Hypothalamus (tissue), 51 donors: ENCODE results near the gene ECEL1.
"Not testable (repeated sequence)": the region's sequence is repeated elsewhere in the genome, so short reads cannot be mapped to it uniquely, and the experiment has no call there.

Experiments
- DNase-seq, 51 donors: peaks; one replicate each; lab custom pipeline; 2025; lab: John Stamatoyannopoulos, UW

The ECEL1 gene

GRCh38 chr2:232487385-232488096 is at the start of gene ECEL1:
Gene ECEL1 (minus strand): TSS chr2:232487834. CDS start chr2:232486653, 1,181 bp downstream.
- DNase-seq: no peak

- DNase-seq: no peak
Measured at GRCh38 chr2:232537079-232537478, 49.4 kb upstream of the ECEL1 start.

DNA sequence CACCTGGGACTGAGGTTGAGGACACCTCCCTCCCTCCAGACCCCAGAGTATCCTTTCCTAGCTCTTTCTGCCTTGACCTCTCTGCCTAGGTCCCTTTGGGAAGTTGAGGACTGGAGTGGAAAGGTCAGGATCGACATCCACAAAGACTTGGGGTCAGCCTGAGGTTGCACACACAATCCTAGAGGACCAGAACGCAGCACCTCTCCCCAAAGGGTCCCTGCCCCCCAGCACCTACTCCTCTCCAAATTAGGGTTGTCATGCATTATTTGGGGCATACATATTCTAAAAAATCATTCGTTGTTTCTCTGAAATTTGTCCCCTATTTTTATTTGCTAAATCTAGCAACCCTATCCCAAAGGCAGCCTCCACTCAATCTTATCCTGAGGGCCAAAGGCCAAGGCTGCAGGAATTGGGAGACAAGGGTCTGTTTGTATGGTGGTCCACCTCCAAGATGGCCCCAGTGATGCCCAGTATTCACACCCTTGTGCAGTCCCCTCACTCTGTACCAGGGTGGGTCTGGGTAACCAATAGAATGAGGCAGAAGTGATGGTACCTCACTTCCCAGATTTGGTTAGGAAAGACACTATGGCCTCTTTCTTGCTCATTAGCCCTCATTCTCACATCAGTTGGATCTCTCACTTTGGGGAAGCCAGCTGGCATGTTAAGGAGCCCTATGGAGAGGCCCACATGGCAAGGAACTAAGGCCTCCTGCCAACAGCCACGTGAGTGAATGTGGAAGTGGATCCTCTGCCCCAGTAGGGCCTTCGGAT is 48.3 kb upstream of the ECEL1 start:
- no peak for DNase-seq

- no peak for DNase-seq
Measured at GRCh38 chr2:232534940-232535651, 47.5 kb upstream of the ECEL1 start.

DNA sequence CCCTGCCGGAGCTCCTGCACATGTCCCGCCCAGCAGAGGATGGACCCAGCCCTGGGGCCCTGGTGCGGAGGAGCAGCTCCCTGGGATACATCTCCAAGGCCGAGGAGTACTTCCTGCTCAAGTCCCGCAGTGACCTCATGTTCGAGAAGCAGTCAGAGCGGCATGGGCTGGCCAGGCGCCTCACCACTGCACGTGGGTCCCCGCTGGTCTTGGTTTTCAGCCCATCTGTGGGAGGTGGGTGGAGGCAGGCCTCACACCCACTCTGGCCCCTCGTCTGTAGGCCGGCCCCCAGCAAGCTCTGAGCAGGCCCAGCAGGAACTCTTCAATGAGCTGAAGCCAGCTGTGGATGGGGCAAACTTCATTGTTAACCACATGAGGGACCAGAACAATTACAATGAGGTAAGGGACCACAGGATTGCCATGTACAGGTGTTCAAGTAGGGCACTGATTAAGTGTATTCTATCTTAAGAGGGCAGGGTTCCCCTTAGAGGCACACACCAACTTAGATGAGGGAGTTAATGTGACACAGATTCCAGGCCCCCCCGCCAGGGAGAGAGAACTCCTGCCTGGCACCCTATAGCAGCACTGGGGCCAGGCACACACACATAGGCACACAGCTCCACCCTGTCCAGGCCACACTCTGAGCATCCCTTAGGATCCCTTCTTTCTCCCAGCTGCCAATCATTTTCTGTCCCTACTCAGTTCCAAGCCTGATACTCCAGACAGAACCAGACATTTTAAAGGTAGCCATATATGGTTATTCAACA is 46.5 kb upstream of the ECEL1 start:
- DNase-seq: no peak

- DNase-seq: not testable (repeated sequence)
Measured at GRCh38 chr2:232532821-232533220, 45.2 kb upstream of the ECEL1 start.

- no peak for DNase-seq
Measured at GRCh38 chr2:232532419-232532818, 44.8 kb upstream of the ECEL1 start.

- DNase-seq: no peak
Measured at GRCh38 chr2:232530626-232531260, 43.1 kb upstream of the ECEL1 start.

DNA sequence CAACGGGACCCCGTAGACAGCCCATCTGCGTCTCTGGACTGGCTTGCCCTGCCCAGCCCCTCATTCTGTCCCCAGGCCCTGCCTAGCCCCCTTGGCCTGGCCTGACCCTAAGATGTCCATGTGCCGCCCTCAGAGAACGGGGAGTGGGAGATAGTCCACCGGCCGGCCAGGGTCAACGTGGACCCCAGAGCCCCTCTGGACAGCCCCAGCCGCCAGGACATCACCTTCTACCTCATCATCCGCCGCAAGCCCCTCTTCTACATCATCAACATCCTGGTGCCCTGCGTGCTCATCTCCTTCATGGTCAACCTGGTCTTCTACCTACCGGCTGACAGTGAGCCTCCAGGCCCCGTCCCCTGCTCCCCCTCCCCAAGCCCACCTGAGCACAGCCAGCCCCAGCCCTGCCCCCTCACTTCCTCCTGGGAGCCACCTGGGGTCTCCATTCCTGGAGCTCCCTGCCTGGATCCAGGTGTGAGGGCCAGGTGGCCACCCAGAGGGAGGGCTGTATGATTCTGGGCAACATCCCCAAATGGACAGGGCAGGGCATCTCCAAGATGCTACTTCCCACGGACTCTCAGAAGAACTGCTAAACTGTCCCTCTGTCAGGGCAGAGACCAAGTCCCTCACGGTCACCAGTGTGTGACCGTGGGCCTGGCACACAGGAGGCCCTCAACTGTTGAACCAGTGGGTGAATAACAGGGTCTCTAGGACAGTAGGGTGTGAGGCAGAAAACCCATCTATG is 42.3 kb upstream of the ECEL1 start:
- DNase-seq: no peak

DNA sequence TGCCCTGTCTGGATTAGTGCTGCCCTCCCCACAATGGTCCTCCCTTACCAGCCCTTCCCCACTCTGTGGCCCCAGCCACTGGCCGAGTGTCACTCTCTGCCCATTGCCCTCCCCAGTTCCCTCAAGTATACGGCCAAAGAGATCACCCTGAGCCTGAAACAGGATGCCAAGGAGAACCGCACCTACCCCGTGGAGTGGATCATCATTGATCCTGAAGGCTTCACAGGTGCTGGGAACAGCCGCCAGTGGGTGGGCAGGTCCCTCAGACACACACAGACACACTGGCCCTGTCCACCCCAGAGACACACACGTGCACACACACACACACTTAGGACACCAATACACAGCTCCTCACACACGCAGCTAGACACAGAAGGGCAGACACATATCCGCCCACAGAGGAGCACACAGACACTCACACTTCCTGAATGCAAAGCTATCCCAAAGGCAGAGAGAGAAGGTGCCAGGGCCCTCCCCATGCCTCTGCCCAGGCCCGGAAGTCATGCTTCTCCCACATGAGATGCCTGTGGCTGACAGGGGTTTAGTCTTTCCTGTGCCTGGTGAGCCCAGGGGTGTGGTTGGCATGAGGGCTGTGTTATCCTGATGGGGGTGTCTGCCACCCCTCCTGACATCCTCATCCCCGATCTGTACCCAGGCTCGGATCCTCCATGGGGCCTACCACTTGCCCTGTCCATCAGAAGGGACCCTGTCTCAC is 41.3 kb upstream of the ECEL1 start:
- DNase-seq: no peak

- no peak for DNase-seq
Measured at GRCh38 chr2:232527905-232528470, 40.4 kb upstream of the ECEL1 start.

GRCh38 chr2:232526372-232526941 is 38.8 kb upstream of the ECEL1 start:
- DNase-seq: no peak

GRCh38 chr2:232525791-232526371 is 38.2 kb upstream of the ECEL1 start, which contains the start of gene CHRND:
Gene CHRND (plus strand): TSS chr2:232526160. CDS start chr2:232526216, 56 bp downstream.
- DNase-seq: peak in 28 of 51 donors; percentile 9 to 70 (median 41)

GRCh38 chr2:232525199-232525598 is 37.6 kb upstream of the ECEL1 start:
- DNase-seq: no peak

DNA sequence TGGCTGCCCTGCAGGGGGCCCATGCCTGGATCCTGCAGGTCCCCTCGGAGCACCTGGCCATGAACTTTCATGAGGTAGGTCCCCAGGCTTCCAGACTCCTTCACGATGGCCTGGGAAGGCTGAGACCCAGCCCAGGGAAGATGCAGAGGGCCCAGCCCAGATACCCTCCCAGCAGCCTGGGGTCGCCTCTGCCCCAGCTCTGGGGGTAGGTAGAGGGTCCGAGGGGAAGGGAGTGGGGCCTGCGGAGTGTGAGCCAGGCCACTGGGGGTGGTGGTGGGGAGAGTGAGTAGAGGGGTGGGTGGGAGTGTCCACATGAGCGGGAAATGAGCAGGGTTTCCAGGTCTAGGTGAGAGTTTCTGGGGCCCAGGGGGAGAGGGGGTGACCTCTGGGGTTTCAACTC is 37.1 kb upstream of the ECEL1 start:
- DNase-seq: no peak

- DNase-seq: peak in 19 of 51 donors; percentile 9 to 52 (median 23)
Measured at GRCh38 chr2:232523682-232524597, 36.3 kb upstream of the ECEL1 start.

DNA sequence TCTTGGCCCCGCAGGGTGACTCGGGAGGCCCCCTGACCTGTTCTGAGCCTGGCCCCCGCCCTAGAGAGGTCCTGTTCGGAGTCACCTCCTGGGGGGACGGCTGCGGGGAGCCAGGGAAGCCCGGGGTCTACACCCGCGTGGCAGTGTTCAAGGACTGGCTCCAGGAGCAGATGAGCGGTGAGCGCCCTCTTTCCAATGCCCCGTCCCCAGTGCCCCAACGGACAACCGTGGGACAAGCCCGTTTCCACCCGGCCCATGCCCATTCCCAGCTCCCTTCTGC is 35.7 kb upstream of the ECEL1 start:
- no peak for DNase-seq
